Neural progenitor cell (in vitro differentiated cells): ENCODE data around the gene DNAJA4.

Experiments used
- EZH2 ChIP-seq: fragments of 200-600 bp; sonication (generic); IDR thresholded peaks from 2 replicates; pipeline ENCODE4 v1.6.1; 2017; ENCODE audit warnings: antibody characterized with exemption, mild to moderate bottlenecking, moderate library complexity
- TF ChIP-seq, protein P1 (sequence below): fragments of 200-600 bp; sonication (generic); IDR thresholded peaks from 2 replicates; pipeline ENCODE4 v1.5.1; 2017; ENCODE audit warnings: antibody characterized with exemption, mild to moderate bottlenecking

DNA sequence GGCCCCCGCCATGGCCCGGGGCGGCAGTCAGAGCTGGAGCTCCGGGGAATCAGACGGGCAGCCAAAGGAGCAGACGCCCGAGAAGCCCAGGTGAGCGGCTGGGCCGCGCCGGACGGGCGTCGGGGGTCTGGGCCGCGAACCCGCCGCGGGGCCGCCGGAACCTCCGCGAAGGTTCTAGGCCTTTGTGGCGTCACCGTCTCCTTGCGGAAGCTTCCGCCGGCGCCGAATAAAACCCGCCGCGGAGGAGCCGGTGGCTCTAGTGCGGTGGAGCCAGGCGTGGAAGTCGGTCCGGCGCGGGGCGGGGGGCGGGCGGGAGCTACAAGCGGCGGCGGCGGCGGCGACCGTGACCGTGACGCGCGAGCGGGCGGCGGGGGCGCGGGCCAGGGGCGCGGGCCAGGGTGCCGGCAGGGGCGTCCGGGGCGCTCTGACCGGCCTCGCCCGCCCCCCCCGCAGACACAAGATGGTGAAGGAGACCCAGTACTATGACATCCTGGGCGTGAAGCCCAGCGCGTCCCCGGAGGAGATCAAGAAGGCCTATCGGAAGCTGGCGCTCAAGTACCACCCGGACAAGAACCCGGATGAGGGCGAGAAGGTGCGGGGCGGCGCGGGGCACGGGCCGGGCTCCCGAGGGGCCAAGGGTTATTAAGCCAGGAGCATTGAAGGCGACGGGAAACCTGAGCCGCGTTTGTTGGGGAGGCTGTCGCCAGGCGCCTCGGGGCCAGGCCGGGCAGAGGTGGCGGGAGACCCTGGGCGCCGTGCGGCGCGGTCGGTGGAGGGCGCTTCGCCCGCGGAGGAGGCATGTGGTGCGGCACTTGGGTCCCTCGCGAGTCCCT is at the start of gene DNAJA4:
- TF ChIP-seq, protein P1, sequence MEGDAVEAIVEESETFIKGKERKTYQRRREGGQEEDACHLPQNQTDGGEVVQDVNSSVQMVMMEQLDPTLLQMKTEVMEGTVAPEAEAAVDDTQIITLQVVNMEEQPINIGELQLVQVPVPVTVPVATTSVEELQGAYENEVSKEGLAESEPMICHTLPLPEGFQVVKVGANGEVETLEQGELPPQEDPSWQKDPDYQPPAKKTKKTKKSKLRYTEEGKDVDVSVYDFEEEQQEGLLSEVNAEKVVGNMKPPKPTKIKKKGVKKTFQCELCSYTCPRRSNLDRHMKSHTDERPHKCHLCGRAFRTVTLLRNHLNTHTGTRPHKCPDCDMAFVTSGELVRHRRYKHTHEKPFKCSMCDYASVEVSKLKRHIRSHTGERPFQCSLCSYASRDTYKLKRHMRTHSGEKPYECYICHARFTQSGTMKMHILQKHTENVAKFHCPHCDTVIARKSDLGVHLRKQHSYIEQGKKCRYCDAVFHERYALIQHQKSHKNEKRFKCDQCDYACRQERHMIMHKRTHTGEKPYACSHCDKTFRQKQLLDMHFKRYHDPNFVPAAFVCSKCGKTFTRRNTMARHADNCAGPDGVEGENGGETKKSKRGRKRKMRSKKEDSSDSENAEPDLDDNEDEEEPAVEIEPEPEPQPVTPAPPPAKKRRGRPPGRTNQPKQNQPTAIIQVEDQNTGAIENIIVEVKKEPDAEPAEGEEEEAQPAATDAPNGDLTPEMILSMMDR: no peak
- TF ChIP-seq EZH2: no peak
